Renal cortical epithelial cell (primary cell): Measurements from ENCODE around the gene TRIM24. TPM values are rescaled to one million over a fixed set of nuclear protein-coding genes. Genes with fewer than 3 reads are reported as not detected.

Experiments used
- DNase-seq: peaks from one replicate; pipeline ENCODE4 v3.0.0-alpha.2; 2011; ENCODE audit warnings: low read depth
- total RNA-seq: library from RNA; depleted of rRNA; stranded (reverse); fragments of >200 nt; gene quantifications from 2 replicates; pipeline ENCODE4 v1.2.3, GENCODE V29; 2014

Gene TRIM24
- total RNA-seq, 1 donor from 2014 or later = 14.5 TPM

GRCh38 chr7:138625084-138625848, 165.2 kb downstream of the TRIM24 start:
- no peak for DNase-seq

- DNase-seq = no peak
Measured at GRCh38 chr7:138625849-138626230, 165.8 kb downstream of the TRIM24 start.

GRCh38 chr7:138626846-138627245, 166.8 kb downstream of the TRIM24 start:
- no peak for DNase-seq

GRCh38 chr7:138627361-138627760, 167.3 kb downstream of the TRIM24 start:
- DNase-seq = no peak

- DNase-seq = no peak
Measured at GRCh38 chr7:138630059-138630610, 170.1 kb downstream of the TRIM24 start.

GRCh38 chr7:138632384-138632783, 172.3 kb downstream of the TRIM24 start:
- no peak for DNase-seq

GRCh38 chr7:138632826-138633602, 173.0 kb downstream of the TRIM24 start:
- no peak for DNase-seq

Other genes with a start within 250 kb of the TRIM24 start
- gene SVOPL, start 241.1 kb downstream of the TRIM24 start, total RNA-seq = under 0.01 and 0.05 TPM in 2 replicates